ENCODE measurements around the gene EP300. TPM values are rescaled to one million over a fixed set of nuclear protein-coding genes. Genes with fewer than 3 reads are reported as not detected.

EP300 gene
- total RNA-seq, 1 experiment from 2014 or later = 17.8 TPM

DNA sequence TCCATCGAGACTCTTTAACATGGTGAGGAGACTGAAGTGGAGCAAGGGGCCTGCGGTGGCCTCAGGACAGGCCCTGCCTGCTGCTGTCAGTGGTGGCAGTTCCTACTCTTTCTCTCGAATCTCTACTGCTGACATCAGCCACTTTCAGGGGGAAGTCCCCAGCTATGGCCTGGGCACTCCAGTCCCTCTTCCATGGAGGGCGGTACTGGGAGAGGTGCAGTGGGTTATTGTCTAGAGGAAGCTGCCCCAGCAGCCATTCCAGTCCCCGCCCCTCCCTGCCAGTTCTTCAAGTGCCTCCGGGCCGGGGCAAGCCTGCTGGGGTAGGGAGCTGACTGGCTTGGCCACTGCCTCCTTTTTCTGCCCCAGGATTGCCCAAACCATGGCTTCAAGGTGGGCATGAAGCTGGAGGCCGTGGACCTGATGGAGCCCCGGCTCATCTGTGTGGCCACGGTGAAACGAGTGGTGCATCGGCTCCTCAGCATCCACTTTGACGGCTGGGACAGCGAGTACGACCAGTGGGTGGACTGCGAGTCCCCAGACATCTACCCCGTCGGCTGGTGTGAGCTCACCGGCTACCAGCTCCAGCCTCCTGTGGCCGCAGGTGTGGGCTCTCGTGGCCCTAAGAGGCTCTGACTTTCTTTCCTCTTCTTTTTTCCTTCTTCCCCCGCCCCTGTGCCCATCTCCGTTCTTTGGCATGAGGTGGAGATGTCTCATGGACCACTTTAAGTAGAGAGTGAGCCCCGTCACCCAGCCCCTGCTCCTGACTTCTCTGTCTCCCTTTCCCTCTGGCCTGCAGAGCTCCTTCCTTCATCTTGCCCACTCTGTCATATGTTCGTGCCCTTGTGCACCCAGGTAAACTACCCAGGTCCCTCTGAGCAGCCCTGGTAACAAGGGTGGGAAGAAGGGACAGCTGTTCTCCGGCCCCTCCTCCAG, 134.6 kb downstream of the EP300 start:
- H3K9me2 ChIP-seq (replicated peaks; ENCODE audit: low read length) = no peaks in the 10 kb centered on the region
- H3K27ac ChIP-seq (ENCODE audit: low read length) = no peak overlapping the region
- H3K79me2 ChIP-seq (ENCODE audit: low read length) = no peaks in the 10 kb centered on the region
- no peaks in the 10 kb centered on the region for H3F3A ChIP-seq (ENCODE audit: low read length, unreplicated experiment)
- TF ChIP-seq EZH2 (IDR thresholded peaks at IDR 0.05; ENCODE audit: low read length, unreplicated experiment) = no peak
- TF ChIP-seq, protein P1, sequence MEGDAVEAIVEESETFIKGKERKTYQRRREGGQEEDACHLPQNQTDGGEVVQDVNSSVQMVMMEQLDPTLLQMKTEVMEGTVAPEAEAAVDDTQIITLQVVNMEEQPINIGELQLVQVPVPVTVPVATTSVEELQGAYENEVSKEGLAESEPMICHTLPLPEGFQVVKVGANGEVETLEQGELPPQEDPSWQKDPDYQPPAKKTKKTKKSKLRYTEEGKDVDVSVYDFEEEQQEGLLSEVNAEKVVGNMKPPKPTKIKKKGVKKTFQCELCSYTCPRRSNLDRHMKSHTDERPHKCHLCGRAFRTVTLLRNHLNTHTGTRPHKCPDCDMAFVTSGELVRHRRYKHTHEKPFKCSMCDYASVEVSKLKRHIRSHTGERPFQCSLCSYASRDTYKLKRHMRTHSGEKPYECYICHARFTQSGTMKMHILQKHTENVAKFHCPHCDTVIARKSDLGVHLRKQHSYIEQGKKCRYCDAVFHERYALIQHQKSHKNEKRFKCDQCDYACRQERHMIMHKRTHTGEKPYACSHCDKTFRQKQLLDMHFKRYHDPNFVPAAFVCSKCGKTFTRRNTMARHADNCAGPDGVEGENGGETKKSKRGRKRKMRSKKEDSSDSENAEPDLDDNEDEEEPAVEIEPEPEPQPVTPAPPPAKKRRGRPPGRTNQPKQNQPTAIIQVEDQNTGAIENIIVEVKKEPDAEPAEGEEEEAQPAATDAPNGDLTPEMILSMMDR (conservative IDR thresholded peaks at IDR 0.05; ENCODE audit: low read depth, low read length) = no peak
- H3K27me3 ChIP-seq (ENCODE audit: low read length) = no peaks in the 10 kb centered on the region
- DNase-seq (no peak), ATAC-seq (no peak)
- no peaks in the 10 kb centered on the region for H4K20me1 ChIP-seq (ENCODE audit: low read length)
- no peaks in the 10 kb centered on the region for H3K9me3 ChIP-seq (ENCODE audit: low read length)
- intact Hi-C loops (cut with micrococcal nuclease) = no loop called here
- H3K36me3 ChIP-seq (ENCODE audit: low read depth, low read length) = no peaks in the 10 kb centered on the region; the same call in 1 of the 2 replicates
- CTCF ChIA-PET = no interaction called here
- H3K4me3 ChIP-seq (ENCODE audit: low read length) = no peak overlapping the region
- no peak overlapping the region for H2AFZ ChIP-seq (ENCODE audit: low read length)
- no TSS peak for BruUV-seq (replicated peaks)
- POLR2A ChIA-PET (ENCODE audit: unreplicated experiment) = no interaction called here
- H3K4me2 ChIP-seq (ENCODE audit: low read length) = no peak overlapping the region
- no peaks in the 10 kb centered on the region for H3K4me1 ChIP-seq (ENCODE audit: insufficient read depth, low read length)
- H3K9ac ChIP-seq (ENCODE audit: low read length) = no peak overlapping the region

DNA sequence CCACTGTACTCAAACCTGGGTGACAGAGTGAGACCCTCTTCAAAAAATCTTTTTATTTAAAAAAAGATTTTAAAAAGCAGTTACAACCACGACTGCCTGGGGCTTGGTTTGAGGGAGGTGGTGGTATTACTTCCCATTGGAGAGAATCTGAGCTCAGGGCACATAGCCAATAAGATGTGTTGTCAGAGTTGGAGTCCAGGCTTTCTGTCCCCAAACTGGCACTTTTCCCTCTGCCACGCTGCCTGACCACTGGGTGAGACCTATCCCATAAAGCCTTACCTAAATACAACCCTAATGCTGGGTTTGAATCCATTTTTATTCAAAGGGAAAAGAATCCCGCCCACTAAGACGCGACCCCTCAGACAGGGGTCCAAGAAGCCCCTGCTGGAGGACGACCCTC, 136.8 kb downstream of the EP300 start:
- Histone ChIP-seq H2AFZ (ENCODE audit: low read length) (no peak overlapping the region), H3K36me3 (ENCODE audit: low read depth, low read length) (no peaks in the 10 kb centered on the region; the same call in 1 of the 2 replicates), H3K4me3 (ENCODE audit: low read length) (no peak overlapping the region), H3K79me2 (ENCODE audit: low read length) (no peaks in the 10 kb centered on the region), H3K4me2 (ENCODE audit: low read length) (no peak overlapping the region), H3K9me3 (ENCODE audit: low read length) (no peaks in the 10 kb centered on the region), H4K20me1 (ENCODE audit: low read length) (no peaks in the 10 kb centered on the region), H3K4me1 (ENCODE audit: insufficient read depth, low read length) (peaks cover 7% of the 10 kb centered on the region; the same call in 1 of the 2 replicates), H3K27ac (ENCODE audit: low read length) (no peak overlapping the region), H3K9me2 (replicated peaks; ENCODE audit: low read length) (no peaks in the 10 kb centered on the region), H3F3A (ENCODE audit: low read length, unreplicated experiment) (no peaks in the 10 kb centered on the region), H3K27me3 (ENCODE audit: low read length) (no peaks in the 10 kb centered on the region), H3K9ac (ENCODE audit: low read length) (no peak overlapping the region)
- BruUV-seq (replicated peaks) = no TSS peak
- intact Hi-C loops (cut with micrococcal nuclease) = no loop called here
- ATAC-seq (no peak), DNase-seq (no peak)
- TF ChIP-seq EZH2phosphoT487 (IDR thresholded peaks at IDR 0.05; ENCODE audit: borderline replicate concordance, low read length) (no peak), EZH2 (IDR thresholded peaks at IDR 0.05; ENCODE audit: low read length, unreplicated experiment) (no peak)
- TF ChIP-seq, protein P1 (conservative IDR thresholded peaks at IDR 0.05; ENCODE audit: low read depth, low read length) = no peak
- POLR2A ChIA-PET (ENCODE audit: unreplicated experiment) = no interaction called here
- CTCF ChIA-PET = no interaction called here

Other genes with a start within 250 kb of the EP300 start
- 136 and 143 TPM in 2 replicates for gene ST13, start 236.0 kb upstream of the EP300 start, total RNA-seq (2014; rRNA removed)
- 7.9 and 8.5 TPM in 2 replicates for gene XPNPEP3, start 235.4 kb upstream of the EP300 start, total RNA-seq (2014; rRNA removed)
- gene DNAJB7, start 230.5 kb upstream of the EP300 start, total RNA-seq (2014; rRNA removed) = not detected in 2 replicates
- gene RBX1, start 141.2 kb upstream of the EP300 start, total RNA-seq (2014; rRNA removed) = 55.0 TPM in 2 replicates
- 22.7 and 33.8 TPM in 2 replicates for gene L3MBTL2, start 112.7 kb downstream of the EP300 start, total RNA-seq (2014; rRNA removed)
- 0.63 and 1.2 TPM in 2 replicates for gene CHADL, start 148.3 kb downstream of the EP300 start, total RNA-seq (2014; rRNA removed)
- 99.0 and 128 TPM in 2 replicates for gene RANGAP1, start 193.6 kb downstream of the EP300 start, total RNA-seq (2014; rRNA removed)
- 34.8 and 40.5 TPM in 2 replicates for gene ZC3H7B, start 208.9 kb downstream of the EP300 start, total RNA-seq (2014; rRNA removed)